HUES48 (cell line): Measurements from ENCODE around the gene LHPP.

ENCODE experiments used
- H3K27ac ChIP-seq: one replicate; pipeline ENCODE4 v1.7.0; 2013; ENCODE audit warnings: low read depth, low read length, inconsistent platforms
- H3K27me3 ChIP-seq: 2 replicates; pipeline ENCODE4 v1.6.1; 2013; ENCODE audit warnings: mild to moderate bottlenecking, low read length; ENCODE audit not compliant: control insufficient read depth, insufficient read depth
- H3K36me3 ChIP-seq: 2 replicates; pipeline ENCODE4 v1.6.1; 2013; ENCODE audit warnings: low read length; ENCODE audit not compliant: control insufficient read depth, insufficient read depth
- H3K4me1 ChIP-seq: 2 replicates; pipeline ENCODE4 v1.6.1; 2013; ENCODE audit warnings: mild to moderate bottlenecking, low read length; ENCODE audit not compliant: control insufficient read depth, insufficient read depth
- H3K4me3 ChIP-seq: 2 replicates; pipeline ENCODE4 v1.5.1; 2013; ENCODE audit warnings: mild to moderate bottlenecking, low read depth, low read length
- H3K9ac ChIP-seq: 2 replicates; pipeline ENCODE4 v1.6.1; 2013; ENCODE audit warnings: mild to moderate bottlenecking, low read depth, low read length, moderate library complexity
- H3K9me3 ChIP-seq: 2 replicates; pipeline ENCODE4 v1.6.1; 2013; ENCODE audit warnings: low read length; ENCODE audit not compliant: control insufficient read depth, insufficient read depth

The LHPP gene

DNA sequence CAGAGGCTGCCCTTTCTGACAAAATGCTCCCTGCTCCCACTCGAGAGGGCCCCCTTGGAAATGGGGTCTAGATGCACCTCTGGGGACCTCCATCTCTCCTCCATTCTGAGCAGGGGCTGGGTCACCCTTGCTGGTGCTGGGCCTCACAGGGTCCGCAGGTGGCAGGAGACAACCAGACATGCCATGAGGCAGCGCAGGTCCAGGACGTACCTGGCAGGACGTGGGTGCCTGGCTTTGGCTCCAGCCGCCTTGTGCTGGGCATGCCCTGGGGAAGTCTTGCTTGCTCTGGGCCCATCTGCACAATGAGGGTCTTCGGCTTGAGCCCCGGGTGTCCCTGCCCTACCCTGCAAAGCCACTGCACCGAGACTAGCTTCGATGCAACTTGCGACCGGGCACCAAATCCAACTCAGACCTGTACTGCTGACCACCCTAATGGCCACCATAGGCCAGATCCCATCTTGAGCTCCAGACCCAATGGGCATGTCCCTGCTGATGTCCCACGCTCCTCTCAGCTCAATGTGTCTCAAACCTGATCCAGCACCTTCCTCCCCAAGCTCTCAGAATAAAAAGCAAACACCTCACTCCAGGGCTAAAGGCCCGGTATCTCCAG lies 175.6 kb downstream of the LHPP start:
- Histone ChIP-seq H3K27me3 (no peaks in the 10 kb centered on the region), H3K4me1 (no peaks in the 10 kb centered on the region), H3K27ac (no peak overlapping the region), H3K4me3 (no peak overlapping the region), H3K36me3 (no peaks in the 10 kb centered on the region), H3K9ac (no peak overlapping the region), H3K9me3 (no peaks in the 10 kb centered on the region)

DNA sequence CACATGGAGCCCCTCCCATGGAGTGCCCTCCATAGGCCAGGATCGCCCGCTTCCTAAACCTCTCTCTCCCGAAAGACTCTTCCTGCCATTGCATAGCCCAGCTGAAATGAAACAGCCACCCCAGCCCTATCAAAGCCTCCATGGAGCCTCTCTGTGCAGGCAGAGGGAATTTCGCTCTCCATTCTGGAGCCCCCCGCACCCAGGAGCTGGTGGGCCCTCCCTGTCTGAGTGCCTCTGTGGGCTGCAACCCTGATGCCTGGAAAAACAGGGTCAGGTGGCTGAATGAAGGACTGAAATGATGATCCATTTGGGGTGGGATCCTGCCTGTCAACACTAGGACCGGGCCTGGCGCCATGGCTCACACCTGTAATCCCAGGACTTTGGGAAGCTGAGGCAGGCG lies 176.1 kb downstream of the LHPP start:
- Histone ChIP-seq H3K27ac (no peak overlapping the region), H3K9me3 (no peaks in the 10 kb centered on the region), H3K4me1 (no peaks in the 10 kb centered on the region), H3K9ac (no peak overlapping the region), H3K36me3 (no peaks in the 10 kb centered on the region), H3K4me3 (no peak overlapping the region), H3K27me3 (no peaks in the 10 kb centered on the region)

DNA sequence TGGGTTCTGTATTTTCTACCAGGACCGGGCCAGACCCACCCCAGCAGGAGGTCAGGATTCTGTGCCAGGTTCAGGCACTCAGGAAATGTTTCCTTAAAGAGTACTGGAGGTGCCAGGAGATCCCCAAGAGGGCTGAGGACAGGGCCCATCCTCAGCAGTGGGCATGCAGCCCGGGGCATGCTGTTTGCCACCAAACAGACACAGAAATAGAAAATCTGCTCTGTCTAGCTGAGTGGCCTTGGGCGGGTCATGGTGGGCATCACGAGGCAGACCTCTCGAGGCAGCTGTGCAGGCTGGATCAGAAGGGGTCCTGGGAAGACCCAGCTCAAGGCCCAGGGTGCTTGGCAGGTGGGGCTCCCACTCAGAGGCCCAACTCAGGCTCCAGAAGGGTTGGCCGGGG lies 177.6 kb downstream of the LHPP start:
- Histone ChIP-seq H3K4me3 (no peak overlapping the region), H3K27ac (no peak overlapping the region), H3K9ac (no peak overlapping the region), H3K9me3 (no peaks in the 10 kb centered on the region), H3K4me1 (no peaks in the 10 kb centered on the region), H3K36me3 (no peaks in the 10 kb centered on the region), H3K27me3 (no peaks in the 10 kb centered on the region)

DNA sequence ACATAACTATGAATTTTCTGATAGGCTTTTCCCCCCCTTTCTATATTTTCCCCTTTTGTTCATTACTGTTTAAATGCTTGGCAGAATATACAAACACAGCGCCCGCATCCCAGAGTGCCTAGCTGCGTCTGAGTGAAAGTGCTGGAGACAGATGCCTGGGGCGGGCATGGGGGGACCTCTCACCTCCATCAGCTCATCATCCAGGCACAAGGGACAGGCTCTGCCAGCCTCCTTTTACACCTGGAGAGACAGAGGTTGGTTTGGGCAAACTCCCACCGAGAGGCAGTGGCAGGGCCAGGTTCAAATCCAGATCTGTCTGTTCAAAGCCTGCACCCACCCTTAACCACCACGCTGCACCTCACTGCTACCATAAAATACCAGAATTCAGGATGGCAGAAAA lies 178.0 kb downstream of the LHPP start:
- H3K4me1 ChIP-seq: no peaks in the 10 kb centered on the region
- H3K9ac ChIP-seq: no peak overlapping the region
- no peak overlapping the region for H3K4me3 ChIP-seq
- no peaks in the 10 kb centered on the region for H3K27me3 ChIP-seq
- H3K9me3 ChIP-seq: no peaks in the 10 kb centered on the region
- H3K36me3 ChIP-seq: no peaks in the 10 kb centered on the region
- no peak overlapping the region for H3K27ac ChIP-seq

DNA sequence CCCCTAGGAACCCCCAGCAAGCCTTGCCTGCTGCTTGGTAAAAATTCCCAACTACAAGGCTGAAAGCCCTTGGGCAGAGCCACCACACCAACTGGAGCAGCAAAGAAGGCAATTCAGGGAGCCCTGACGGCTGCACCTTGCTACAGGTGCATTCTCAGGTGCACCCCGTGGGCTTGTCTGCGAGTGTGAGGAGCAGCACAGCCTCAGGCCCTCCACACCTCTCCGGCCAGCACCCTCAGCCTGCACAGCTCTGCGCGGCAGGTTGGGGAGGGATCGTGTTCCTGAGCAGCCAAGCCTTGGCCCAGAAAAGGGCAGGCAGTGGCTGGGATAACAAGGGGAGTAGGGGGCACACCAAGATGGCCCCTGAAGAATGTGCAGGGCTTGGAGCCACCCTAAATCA lies 178.4 kb downstream of the LHPP start:
- H3K4me3 ChIP-seq: no peak overlapping the region
- no peak overlapping the region for H3K9ac ChIP-seq
- no peaks in the 10 kb centered on the region for H3K4me1 ChIP-seq
- no peaks in the 10 kb centered on the region for H3K36me3 ChIP-seq
- no peaks in the 10 kb centered on the region for H3K9me3 ChIP-seq
- H3K27me3 ChIP-seq: no peaks in the 10 kb centered on the region
- H3K27ac ChIP-seq: no peak overlapping the region

- Histone ChIP-seq H3K27me3 (no peaks in the 10 kb centered on the region), H3K27ac (no peak overlapping the region), H3K36me3 (no peaks in the 10 kb centered on the region), H3K9me3 (no peaks in the 10 kb centered on the region), H3K4me1 (no peaks in the 10 kb centered on the region), H3K9ac (no peak overlapping the region), H3K4me3 (no peak overlapping the region)
Observed at GRCh38 chr10:124640538-124641231, 179.1 kb downstream of the LHPP start.

DNA sequence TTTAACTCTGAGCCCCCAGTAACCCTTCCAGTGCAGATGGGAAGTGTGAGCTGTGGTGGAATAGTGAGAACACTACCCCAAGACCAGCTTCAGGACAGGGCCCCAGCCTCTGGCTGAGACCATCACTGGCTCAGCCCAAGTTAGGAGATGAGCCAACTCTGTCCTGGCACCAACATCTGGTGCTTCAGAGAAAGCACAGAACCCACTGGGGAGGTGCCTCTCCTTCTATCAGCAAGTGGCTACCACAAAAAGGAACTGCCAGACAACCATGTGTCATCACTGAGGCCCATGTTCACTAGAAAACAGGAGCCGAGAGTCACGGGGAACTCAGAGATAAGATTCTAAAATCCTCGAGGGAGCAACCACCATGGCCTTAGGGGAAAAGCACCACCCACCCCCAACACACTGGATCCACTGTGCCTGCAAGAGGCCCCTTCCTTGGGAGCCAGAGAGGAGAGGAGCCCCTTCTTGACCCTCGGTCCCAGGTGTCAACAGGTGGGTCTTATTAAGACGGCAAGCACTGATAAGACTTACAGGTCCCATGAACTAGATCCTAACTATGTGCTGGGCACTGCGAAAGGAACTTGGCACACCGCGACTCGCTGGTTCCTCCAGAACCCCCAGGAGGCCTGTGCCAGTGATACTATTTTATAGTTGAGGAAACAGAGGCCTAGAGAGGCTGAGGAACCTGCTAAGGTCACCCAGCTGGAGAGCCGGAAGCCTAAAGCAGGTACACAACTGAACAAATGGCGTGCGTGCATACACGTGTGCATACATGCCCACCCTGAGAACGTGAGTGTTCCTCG lies 179.9 kb downstream of the LHPP start:
- H3K27me3 ChIP-seq: no peaks in the 10 kb centered on the region
- no peaks in the 10 kb centered on the region for H3K4me1 ChIP-seq
- H3K4me3 ChIP-seq: no peak overlapping the region
- H3K27ac ChIP-seq: no peak overlapping the region
- no peaks in the 10 kb centered on the region for H3K9me3 ChIP-seq
- no peak overlapping the region for H3K9ac ChIP-seq
- no peaks in the 10 kb centered on the region for H3K36me3 ChIP-seq

DNA sequence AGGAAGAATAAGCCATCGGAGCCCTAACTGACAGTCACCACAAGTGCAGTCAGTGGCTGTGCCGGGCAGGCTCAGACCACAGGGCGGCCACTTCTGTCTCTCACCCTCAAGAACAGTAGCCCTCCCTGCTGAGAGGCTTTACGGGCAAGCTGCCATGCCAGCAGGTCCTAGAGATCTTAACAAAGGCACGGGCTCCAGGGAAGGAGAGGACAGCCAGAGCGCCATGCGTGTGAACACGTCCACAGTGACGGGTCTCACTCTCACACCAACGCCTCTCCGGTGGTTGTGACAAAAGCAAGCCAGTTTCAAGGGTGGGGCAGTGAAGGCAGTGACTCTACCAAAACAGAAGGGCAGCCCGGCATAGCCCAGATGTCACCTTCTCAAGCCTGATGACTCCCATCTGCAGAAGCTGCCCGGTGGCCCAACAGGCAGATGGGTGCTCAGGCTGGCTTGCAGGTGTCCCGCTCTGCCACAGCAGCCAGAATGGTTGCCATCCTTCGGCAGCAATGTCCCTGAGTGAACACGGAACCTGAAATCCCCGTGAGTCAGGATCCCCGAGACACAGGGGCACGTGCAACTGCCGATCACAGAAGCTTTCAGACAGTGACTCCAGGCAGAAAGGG lies 180.6 kb downstream of the LHPP start:
- Histone ChIP-seq H3K4me3 (no peak overlapping the region), H3K9me3 (no peaks in the 10 kb centered on the region), H3K27me3 (no peaks in the 10 kb centered on the region), H3K27ac (no peak overlapping the region), H3K36me3 (no peaks in the 10 kb centered on the region), H3K4me1 (no peaks in the 10 kb centered on the region), H3K9ac (no peak overlapping the region)

- Histone ChIP-seq H3K9ac (no peak overlapping the region), H3K4me1 (no peaks in the 10 kb centered on the region), H3K4me3 (no peak overlapping the region), H3K9me3 (no peaks in the 10 kb centered on the region), H3K36me3 (no peaks in the 10 kb centered on the region), H3K27me3 (no peaks in the 10 kb centered on the region), H3K27ac (no peak overlapping the region)
Observed at GRCh38 chr10:124643330-124644009, 181.8 kb downstream of the LHPP start.

- no peak overlapping the region for H3K9ac ChIP-seq
- H3K27me3 ChIP-seq: no peaks in the 10 kb centered on the region
- H3K4me1 ChIP-seq: no peaks in the 10 kb centered on the region
- no peak overlapping the region for H3K4me3 ChIP-seq
- no peaks in the 10 kb centered on the region for H3K36me3 ChIP-seq
- H3K27ac ChIP-seq: no peak overlapping the region
- no peaks in the 10 kb centered on the region for H3K9me3 ChIP-seq
Observed at GRCh38 chr10:124644236-124644635, 182.6 kb downstream of the LHPP start.
